HCT116 (cell line): Measurements from ENCODE around the gene RWDD4. TPM values are rescaled to one million over a fixed set of nuclear protein-coding genes. Genes with fewer than 3 reads are reported as not detected.

Experiments
- ATAC-seq: fragments of 200-7000 bp; cut with Tn5 transposase; 2 replicates; pipeline ENCODE4 v1.9.1; 2020; ENCODE audit warnings: mild to moderate bottlenecking, moderate library complexity
- BruUV-seq: library from RNA; stranded (reverse); fragments of 400-500 nt; replicated peaks from 2 replicates; lab custom pipeline; 2021; lab: Mats Ljungman, UMichigan
- CTCF ChIA-PET: fragments of 300-600 bp; sonication (Branson Sonifier 250); formaldehyde crosslinking; loops from one replicate; lab custom pipeline; 2021; ENCODE audit warnings: antibody characterized with exemption; lab: Charles Lee
- POLR2A ChIA-PET: fragments of 300-600, 350-600 bp; sonication (Branson Sonifier 250); formaldehyde crosslinking; loops from one replicate; lab custom pipeline; 2021; ENCODE audit warnings: antibody characterized with exemption; lab: Charles Lee
- RAD21 ChIA-PET, 2 experiments: fragments of 300-600 bp; sonication (Branson Sonifier 250); formaldehyde crosslinking; loops; one replicate each; lab custom pipeline; 2023; ENCODE audit warnings: low total read pairs in 2 of 2; ENCODE audit not compliant: uncharacterized antibody in 2 of 2, unreplicated experiment in 2 of 2, low non-redundant PET in 1 of 2; lab: Charles Lee
- DNase-seq: peaks from one replicate; pipeline ENCODE4 v3.0.0-alpha.2; 2010; ENCODE audit warnings: low read depth, low spot score
- H2AFZ ChIP-seq: fragments of 200-600 bp; shearing (Covaris generic), sonication (generic); 2 replicates; pipeline ENCODE4 v1.6.1; 2017; ENCODE audit warnings: low read depth, mixed run types, mixed read lengths, antibody characterized with exemption, low read length; ENCODE audit not compliant: poor library complexity, severe bottlenecking
- H3K27ac ChIP-seq: 2 replicates; pipeline ENCODE4 v1.5.1; 2012; ENCODE audit warnings: low read depth, low read length
- H3K27me3 ChIP-seq: fragments of 200-600 bp; sonication (generic); 2 replicates; pipeline ENCODE4 v1.6.1; 2016; ENCODE audit warnings: mixed run types, low read length, mixed read lengths; ENCODE audit not compliant: insufficient read depth
- H3K36me3 ChIP-seq, 2 experiments: fragments of 200-500 bp in 1 of 2; fragments of 200-600 bp in 1 of 2; sonication (Bioruptor generic) in 1 of 2; sonication (generic) in 1 of 2; 2 replicates each; pipeline versions ENCODE4 v1.5.1 to v1.6.1; 2014 to 2016; ENCODE audit warnings: low read length in 2 of 2, inconsistent platforms in 1 of 2, mixed read lengths in 1 of 2, mixed run types in 1 of 2; ENCODE audit not compliant: insufficient read depth in 2 of 2, control insufficient read depth in 1 of 2
- H3K4me1 ChIP-seq, 2 experiments: fragments of 200-600 bp in 1 of 2; sonication (generic) in 1 of 2; 2 replicates each; pipeline versions ENCODE4 v1.5.1 to v1.6.1; 2012 to 2017; ENCODE audit warnings: low read length in 2 of 2, inconsistent platforms in 1 of 2, mild to moderate bottlenecking in 1 of 2, mixed read lengths in 1 of 2, mixed run types in 1 of 2, moderate library complexity in 1 of 2; ENCODE audit not compliant: insufficient read depth in 2 of 2, control insufficient read depth in 1 of 2
- H3K4me2 ChIP-seq: fragments of 200-600 bp; sonication (generic); 2 replicates; pipeline ENCODE4 v1.6.1; 2017; ENCODE audit warnings: mixed run types, low read length, mixed read lengths
- H3K4me3 ChIP-seq, 2 experiments: fragments of 200-600 bp in 1 of 2; sonication (generic) in 1 of 2; replicated peaks in 1 of 2; 2 replicates each; pipeline ENCODE4 v1.5.1; 2011 to 2016; ENCODE audit warnings: low read length in 2 of 2, control low read depth in 1 of 2, low read depth in 1 of 2, mild to moderate bottlenecking in 1 of 2, mixed read lengths in 1 of 2, mixed run types in 1 of 2
- H3K79me2 ChIP-seq: fragments of 200-600 bp; sonication (generic); 2 replicates; pipeline ENCODE4 v1.6.1; 2017; ENCODE audit warnings: mild to moderate bottlenecking, mixed run types, low read length, moderate library complexity, mixed read lengths; ENCODE audit not compliant: insufficient read depth
- H3K9ac ChIP-seq: fragments of 200-600 bp; sonication (generic); 2 replicates; pipeline ENCODE4 v1.6.1; 2016; ENCODE audit warnings: low read length, mixed read lengths
- H3K9me2 ChIP-seq: fragments of 200-600 bp; sonication (generic), shearing (Covaris generic); 2 replicates; pipeline ENCODE4 v1.6.1; 2017; ENCODE audit warnings: mixed run types, mild to moderate bottlenecking, moderate library complexity; ENCODE audit not compliant: insufficient read depth
- H3K9me3 ChIP-seq, 2 experiments: fragments of 200-500 bp in 1 of 2; fragments of 200-600 bp in 1 of 2; sonication (Bioruptor generic) in 1 of 2; sonication (generic) in 1 of 2; 2 replicates each; pipeline ENCODE4 v1.6.1; 2014 to 2017; ENCODE audit warnings: low read length in 2 of 2, mixed read lengths in 2 of 2, inconsistent platforms in 1 of 2, low read depth in 1 of 2, mild to moderate bottlenecking in 1 of 2, mixed run types in 1 of 2, moderate library complexity in 1 of 2; ENCODE audit not compliant: control insufficient read depth in 1 of 2, insufficient read depth in 1 of 2
- H4K20me1 ChIP-seq: fragments of 200-600 bp; sonication (generic), shearing (Covaris generic); 2 replicates; pipeline ENCODE4 v1.6.1; 2017; ENCODE audit warnings: mixed run types, mild to moderate bottlenecking, moderate library complexity; ENCODE audit not compliant: insufficient read depth
- ATF3 ChIP-seq: IDR thresholded peaks from 2 replicates; pipeline ENCODE4 v1.6.1; 2012
- CBX3 ChIP-seq: IDR thresholded peaks from 2 replicates; pipeline ENCODE4 v1.6.1; 2012; ENCODE audit warnings: low read depth
- CEBPB ChIP-seq: IDR thresholded peaks from 2 replicates; pipeline ENCODE4 v1.6.1; 2012; ENCODE audit warnings: low read depth
- EGR1 ChIP-seq: IDR thresholded peaks from 2 replicates; pipeline ENCODE4 v1.6.1; 2012; ENCODE audit warnings: low read depth
- ELF1 ChIP-seq: IDR thresholded peaks from 2 replicates; pipeline ENCODE4 v1.6.1; 2012; ENCODE audit warnings: low read depth, borderline replicate concordance
- FOSL1 ChIP-seq: IDR thresholded peaks from 2 replicates; pipeline ENCODE4 v1.6.1; 2012; ENCODE audit warnings: low read depth
- JUND ChIP-seq: IDR thresholded peaks from 2 replicates; pipeline ENCODE4 v1.6.1; 2012
- MAX ChIP-seq: IDR thresholded peaks from 2 replicates; pipeline ENCODE4 v1.6.1; 2012
- REST ChIP-seq: IDR thresholded peaks from 2 replicates; pipeline ENCODE4 v1.6.1; 2012; ENCODE audit warnings: low read depth
- SP1 ChIP-seq: IDR thresholded peaks from 2 replicates; pipeline ENCODE4 v1.6.1; 2012; ENCODE audit warnings: low read depth
- YY1 ChIP-seq: IDR thresholded peaks from 2 replicates; pipeline ENCODE4 v1.6.1; 2011; ENCODE audit warnings: low read length, low read depth, moderate library complexity, mild to moderate bottlenecking; ENCODE audit not compliant: insufficient replicate concordance; ENCODE audit errors: extremely low read depth
- ZBTB33 ChIP-seq: IDR thresholded peaks from 2 replicates; pipeline ENCODE4 v1.6.1; 2011; ENCODE audit warnings: mild to moderate bottlenecking, low read length, moderate library complexity; ENCODE audit not compliant: insufficient replicate concordance; ENCODE audit errors: extremely low read depth
- intact Hi-C: fragments of 100-400 bp; cut with micrococcal nuclease; formaldehyde crosslinking; loops from 2 replicates; pipeline ENCODE4 v1.10.0; 2022
- total RNA-seq: library from RNA; stranded (reverse); gene quantifications from one replicate; pipeline ENCODE4 v1.2.1, GENCODE V29; 2021; ENCODE audit not compliant: unreplicated experiment

Gene RWDD4
- total RNA-seq, 1 experiment from 2014 or later, result 11.9 TPM

- H3K9ac ChIP-seq, result no peak overlapping the region
- no peak for DNase-seq
- intact Hi-C loops, result no loop called here
- CTCF ChIA-PET, result no interaction called here
- no peak overlapping the region for H2AFZ ChIP-seq
- H3K36me3 ChIP-seq, result no peaks in the 10 kb centered on the region; a peak in 1 of 4 replicates
- no peak overlapping the region for H3K4me2 ChIP-seq
- no TSS peak for BruUV-seq
- H4K20me1 ChIP-seq, result no peaks in the 10 kb centered on the region
- TF ChIP-seq ATF3 (no peak), FOSL1 (no peak), SP1 (no peak), MAX (no peak), REST (no peak)
- POLR2A ChIA-PET, result no interaction called here
- H3K4me1 ChIP-seq, result no peaks in the 10 kb centered on the region
- RAD21 ChIA-PET, result no interaction called here
- no peak overlapping the region for H3K27ac ChIP-seq
- H3K27me3 ChIP-seq, result no peaks in the 10 kb centered on the region
- ATAC-seq, result no peak
- no peaks in the 10 kb centered on the region for H3K79me2 ChIP-seq
- H3K9me3 ChIP-seq, result no peaks in the 10 kb centered on the region
- no peaks in the 10 kb centered on the region for H3K9me2 ChIP-seq
- no peak overlapping the region for H3K4me3 ChIP-seq
Observed at GRCh38 chr4:183675625-183676024, 16.6 kb upstream of the RWDD4 start.

GRCh38 chr4:183674153-183674552 is 15.2 kb upstream of the RWDD4 start:
- no peaks in the 10 kb centered on the region for H3K9me3 ChIP-seq
- no peak overlapping the region for H3K4me3 ChIP-seq
- ChIA-PET CTCF (no interaction called here), POLR2A (no interaction called here), RAD21 (no interaction called here)
- no peak overlapping the region for H3K4me2 ChIP-seq
- H3K27me3 ChIP-seq, result no peaks in the 10 kb centered on the region
- H3K27ac ChIP-seq, result no peak overlapping the region
- DNase-seq (no peak), ATAC-seq (no peak)
- TF ChIP-seq ZBTB33 (no peak), CEBPB (no peak), JUND (no peak), FOSL1 (no peak), YY1 (no peak), ELF1 (no peak), CBX3 (no peak), EGR1 (no peak)
- H3K9ac ChIP-seq, result no peak overlapping the region
- H2AFZ ChIP-seq, result no peak overlapping the region
- H3K4me1 ChIP-seq, result no peaks in the 10 kb centered on the region
- H4K20me1 ChIP-seq, result no peaks in the 10 kb centered on the region
- intact Hi-C loops, result no loop called here
- BruUV-seq, result no TSS peak
- H3K79me2 ChIP-seq, result no peaks in the 10 kb centered on the region
- no peaks in the 10 kb centered on the region; a peak in 1 of 4 replicates for H3K36me3 ChIP-seq
- H3K9me2 ChIP-seq, result no peaks in the 10 kb centered on the region
